Effector CD4-positive, alpha-beta T cell (primary cell): Measurements from ENCODE around the gene MOB3C.

Experiments
- DNase-seq: peaks from one replicate; pipeline ENCODE4 v3.0.0-alpha.2; 2020

MOB3C gene

GRCh38 chr1:46637444-46638083 is 21.0 kb upstream of the MOB3C start:
- no peak for DNase-seq

- DNase-seq = no peak
Measured at GRCh38 chr1:46635205-46635604, 18.6 kb upstream of the MOB3C start.

DNA sequence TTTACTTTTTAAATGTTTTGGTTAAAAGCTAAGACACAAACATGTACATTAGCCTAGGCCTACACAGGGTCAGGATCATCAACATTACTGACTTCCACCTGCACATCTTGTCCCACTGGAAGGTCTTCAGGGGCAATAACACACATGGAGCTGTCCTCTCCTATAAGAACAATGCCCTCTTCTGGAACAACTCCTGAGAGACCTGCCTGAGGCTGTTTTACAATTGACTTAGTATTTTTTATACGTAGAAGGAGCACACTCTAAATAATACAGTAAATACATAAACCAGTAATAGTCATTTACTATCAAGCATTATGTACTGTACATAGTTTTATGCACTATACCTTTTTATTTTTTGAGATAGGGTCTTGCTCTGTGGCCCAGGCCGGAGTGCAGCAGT is 14.1 kb upstream of the MOB3C start:
- DNase-seq = no peak

GRCh38 chr1:46623743-46624644 is 7.4 kb upstream of the MOB3C start:
- DNase-seq = no peak

DNA sequence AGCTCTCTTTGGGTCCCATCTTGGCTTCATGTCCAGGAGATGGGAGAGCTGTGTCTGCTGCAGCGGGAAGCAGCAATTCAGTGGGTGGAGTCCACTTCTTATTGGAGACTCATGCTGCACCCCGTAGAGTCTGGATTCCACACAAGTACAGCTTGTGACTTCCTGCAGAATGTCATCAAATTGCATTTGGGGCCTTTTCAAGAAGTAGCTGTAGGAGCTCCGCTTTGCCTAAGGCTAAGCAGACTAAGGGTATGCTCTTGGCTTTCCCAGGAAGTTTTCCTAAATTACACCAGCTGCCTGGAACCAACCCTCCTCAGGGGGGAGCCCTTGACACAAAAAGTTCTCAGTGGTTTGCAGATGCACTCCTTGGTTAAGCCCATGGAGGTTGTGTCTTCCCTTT is 5.7 kb upstream of the MOB3C start:
- no peak for DNase-seq

DNA sequence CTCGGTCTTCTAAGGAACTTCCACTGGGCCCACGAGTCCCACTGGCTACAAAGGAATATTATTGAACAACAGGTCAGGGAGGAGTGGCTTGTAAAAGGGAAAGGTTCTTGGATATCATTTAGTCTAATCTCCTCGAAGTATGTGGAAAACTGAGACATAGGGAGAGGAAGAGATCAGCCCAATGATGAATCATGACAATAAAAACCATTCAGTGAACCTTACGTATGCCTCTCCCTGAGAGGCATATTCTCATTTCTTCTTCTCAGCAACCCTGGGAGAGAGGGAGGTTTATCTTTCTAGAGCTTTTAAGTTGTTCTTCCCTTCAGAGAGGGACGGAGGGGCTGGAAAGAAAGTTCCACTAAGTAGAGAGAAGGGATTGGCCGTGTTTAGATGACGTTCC is 5.3 kb upstream of the MOB3C start:
- no peak for DNase-seq

DNA sequence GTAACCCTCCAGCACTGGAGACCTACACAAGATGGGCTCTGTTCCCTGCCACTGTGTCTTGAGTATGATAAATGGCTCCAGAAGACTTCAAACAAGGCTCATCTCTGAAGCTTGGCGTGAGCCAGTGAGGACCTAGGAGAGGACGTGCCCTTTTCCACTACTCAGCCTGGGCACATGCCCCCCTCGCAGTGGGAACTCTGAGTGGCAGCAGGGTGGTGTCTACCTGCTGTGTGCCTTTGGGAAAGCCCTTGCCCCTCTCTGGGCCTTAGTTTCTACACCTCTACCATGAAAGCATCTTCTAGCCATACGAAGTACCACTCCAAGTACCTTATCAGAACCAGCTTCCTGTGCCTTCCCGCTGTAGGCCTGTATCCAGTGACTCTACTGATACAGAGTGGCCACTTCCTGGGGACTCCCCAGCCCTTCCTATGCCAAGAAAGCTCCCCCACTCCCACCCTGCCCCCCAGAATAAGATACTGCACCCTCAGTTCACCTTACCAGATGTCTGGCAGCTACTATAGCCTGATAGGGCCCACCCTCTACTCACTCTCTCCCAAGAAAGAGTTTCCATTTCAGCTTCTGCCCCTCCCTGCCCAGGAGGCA is 3.1 kb upstream of the MOB3C start:
- DNase-seq = no peak

- DNase-seq = no peak
Measured at GRCh38 chr1:46618754-46619415, 2.3 kb upstream of the MOB3C start.

DNA sequence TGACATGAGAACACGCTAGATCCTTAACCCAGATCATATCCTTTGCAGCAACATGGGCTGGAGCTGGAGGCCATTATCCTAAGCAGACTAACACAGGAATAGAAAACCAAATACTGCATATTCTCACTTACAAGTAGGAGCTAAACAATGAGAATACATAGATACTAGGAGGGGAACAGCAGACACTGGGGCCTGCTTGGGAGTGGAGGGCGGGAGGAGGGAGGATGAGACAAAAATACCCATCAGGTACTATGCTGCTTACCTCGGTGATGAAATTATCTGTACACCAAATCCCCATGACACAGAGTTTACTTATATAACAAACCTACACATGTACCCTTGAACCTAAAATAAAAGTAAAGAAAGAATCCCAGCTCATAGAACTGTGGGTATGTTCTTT is 1.2 kb upstream of the MOB3C start:
- no peak for DNase-seq

GRCh38 chr1:46617108-46617800 is 643 bp upstream of the MOB3C start:
- DNase-seq = no peak

DNA sequence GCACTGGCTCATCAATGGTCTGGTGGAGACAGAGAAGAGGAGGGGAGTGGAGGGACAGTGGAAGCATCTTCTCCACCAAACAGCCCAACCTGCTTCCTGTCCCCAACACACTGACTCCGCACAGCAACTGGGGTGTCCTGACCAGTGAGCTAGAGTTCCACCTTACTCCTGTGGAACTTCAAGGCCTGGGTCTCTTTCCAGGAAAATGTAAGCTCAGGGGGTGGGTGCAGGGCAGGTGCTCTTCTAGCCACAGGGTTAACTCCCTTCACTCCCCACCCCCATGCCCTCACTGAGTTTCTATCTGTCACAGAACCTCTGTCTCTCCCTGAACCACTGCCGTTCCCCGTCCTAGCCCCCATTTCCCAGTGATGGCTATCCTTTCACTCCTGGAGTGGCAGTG is 876 bp downstream of the MOB3C start:
- no peak for DNase-seq

GRCh38 chr1:46615088-46615487 is 1.5 kb downstream of the MOB3C start:
- DNase-seq = no peak

DNA sequence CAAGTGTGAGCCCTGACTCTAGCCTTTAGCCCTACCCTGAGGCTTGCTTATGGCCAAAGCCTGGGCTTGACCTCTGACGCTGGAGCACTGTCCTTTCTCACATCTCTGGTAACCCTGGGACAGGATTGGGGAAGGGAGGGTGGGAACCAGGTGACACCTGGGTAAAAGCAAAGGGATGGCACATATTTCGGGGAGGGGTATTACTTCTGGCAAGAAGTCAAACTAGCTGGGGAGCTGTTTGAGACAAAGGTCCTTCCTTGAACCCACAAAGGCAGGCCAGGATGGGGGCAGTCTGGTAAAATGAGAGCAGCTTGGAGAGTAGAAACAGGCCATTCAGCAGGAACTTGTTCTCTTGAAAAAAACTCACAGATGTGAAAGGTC is 2.0 kb downstream of the MOB3C start:
- no peak for DNase-seq

DNA sequence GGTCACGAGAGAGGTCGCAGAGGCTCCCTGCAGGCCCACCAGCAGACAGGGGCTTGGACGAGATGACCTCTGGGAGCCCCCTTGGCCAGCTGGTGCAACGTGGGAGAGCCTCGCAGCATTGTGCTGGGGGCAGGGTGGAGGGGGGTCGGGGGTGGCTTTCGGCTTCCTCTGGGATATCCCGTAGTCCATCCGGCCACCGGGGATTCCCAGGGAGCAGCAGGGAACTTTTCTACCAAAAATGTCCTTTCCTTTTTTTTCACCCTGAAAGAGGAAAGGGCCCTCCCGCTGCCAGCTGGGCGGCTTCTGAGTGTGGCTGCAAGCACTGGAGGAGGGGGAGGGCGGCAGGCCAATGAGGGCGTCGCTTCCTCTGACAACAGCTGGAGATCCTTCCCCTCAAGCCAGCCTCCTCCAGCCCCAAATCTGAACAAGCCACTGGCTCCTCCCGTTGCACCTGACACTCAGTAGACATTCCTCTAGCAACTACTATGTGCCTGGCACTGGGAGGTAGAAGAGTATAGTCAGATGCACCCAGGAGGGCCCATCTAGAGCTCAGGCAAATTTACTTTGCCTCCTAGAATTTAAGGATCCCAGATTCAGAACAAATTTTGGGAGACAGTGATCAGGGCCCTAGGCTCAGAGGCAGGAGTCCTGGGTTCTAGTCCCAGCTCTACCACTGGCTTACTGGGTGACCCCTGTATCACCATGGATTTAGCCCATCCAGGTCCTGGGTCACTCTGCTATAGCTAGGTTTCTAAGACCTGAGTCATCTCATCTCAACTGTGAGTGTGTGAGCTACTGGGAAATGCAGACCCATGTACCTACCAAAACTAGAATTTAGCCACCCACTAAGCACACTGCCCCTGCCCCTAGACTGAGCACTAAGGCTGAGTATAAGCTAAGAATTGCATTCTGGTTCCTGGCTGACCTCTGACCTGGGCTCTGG is 2.7 kb downstream of the MOB3C start:
- DNase-seq = no peak

DNA sequence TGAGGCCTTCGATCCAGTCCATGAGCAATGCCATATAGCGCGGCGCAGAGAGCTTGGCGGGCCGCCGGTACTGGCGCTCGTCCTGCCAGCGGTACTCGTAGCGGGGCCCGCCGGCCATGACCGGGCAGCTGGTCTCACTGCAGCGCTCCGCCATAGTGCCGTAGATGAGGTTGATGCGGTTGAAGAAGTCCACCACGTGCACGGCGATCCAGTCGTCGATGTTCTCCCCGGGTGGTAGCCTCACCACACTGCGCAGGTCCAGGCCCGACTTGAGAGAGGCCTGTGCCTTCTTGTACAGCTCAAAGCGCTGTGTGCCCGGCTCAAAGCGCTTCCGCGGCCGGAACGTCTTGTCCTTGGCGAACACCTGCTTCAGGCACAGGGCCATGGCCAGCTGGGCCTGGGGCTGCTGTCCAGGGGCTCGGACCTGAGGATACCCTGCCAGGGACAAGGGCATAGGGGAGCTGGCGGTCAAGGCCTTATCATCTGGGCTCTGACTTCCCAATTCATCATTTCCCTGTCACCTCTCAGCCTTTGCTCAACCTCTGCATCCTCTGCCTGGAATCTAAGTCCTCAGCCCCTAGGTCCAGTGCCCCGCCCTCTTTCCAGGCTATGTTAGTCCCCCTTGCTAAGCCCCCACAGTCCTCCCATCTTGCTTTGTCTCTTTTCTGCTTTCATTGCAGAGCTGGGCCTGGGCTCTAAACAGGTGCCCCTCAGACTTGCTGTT is 3.5 kb downstream of the MOB3C start:
- DNase-seq = no peak

- no peak for DNase-seq
Measured at GRCh38 chr1:46611691-46612221, 4.9 kb downstream of the MOB3C start.

DNA sequence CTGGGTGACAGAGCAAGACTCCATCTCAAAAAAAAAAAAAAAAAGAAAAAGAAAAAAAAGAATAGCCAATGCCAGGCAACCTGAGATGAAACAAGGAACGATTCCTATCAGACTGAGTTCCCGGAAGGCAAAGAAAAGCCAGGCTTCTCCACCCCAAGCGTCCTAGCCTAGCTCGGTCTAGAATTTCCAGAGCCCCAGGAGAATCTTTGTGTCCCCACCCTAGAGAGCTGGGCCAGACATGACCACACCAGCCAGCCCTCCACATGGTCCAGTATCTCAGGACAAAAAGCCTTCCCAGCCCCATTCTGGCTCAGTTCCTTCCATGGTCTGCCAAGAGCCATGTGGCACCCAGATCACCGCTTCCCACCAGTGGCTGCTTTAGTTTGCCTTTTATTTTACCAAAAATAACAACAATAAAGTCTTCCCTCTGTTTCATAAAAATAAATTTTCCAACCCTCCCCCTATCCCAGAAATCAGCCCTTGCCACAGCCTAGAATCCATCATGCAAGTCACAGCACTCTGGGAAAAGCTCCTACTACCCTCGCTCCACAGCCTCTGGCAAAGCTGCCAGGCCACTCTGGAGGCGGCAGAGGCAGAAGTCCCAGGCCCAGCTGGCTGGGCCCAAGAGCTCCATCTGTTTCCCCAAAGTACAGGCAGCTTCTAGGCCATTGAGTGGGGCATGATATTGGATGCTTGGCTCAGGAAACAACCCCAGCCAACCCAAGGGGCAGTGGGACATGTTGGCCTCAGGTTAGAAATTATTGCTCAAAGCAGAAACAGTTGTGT is 9.1 kb downstream of the MOB3C start:
- no peak for DNase-seq

GRCh38 chr1:46606255-46606965 is 10.2 kb downstream of the MOB3C start:
- no peak for DNase-seq

GRCh38 chr1:46605232-46605631 is 11.4 kb downstream of the MOB3C start:
- DNase-seq = no peak
